WTC11 (cell line): Measurements from ENCODE around the gene PTPRG. TPM values are rescaled to one million over a fixed set of nuclear protein-coding genes. Genes with fewer than 3 reads are reported as not detected.

Experiments used
- ATAC-seq: fragments of 200-7000 bp; cut with Tn5 transposase; 2 replicates; pipeline ENCODE4 v1.10.0; 2021; ENCODE audit warnings: mild to moderate bottlenecking, moderate library complexity
- CTCF ChIA-PET: fragments of 300-600 bp; sonication (Branson Sonifier 250); formaldehyde crosslinking; loops from one replicate; lab custom pipeline; 2021; ENCODE audit warnings: antibody characterized with exemption; lab: Charles Lee
- POLR2A ChIA-PET: fragments of 350-600 bp; sonication (Branson Sonifier 250); formaldehyde crosslinking; loops from one replicate; lab custom pipeline; 2021; ENCODE audit warnings: antibody characterized with exemption; lab: Charles Lee
- DNase-seq: peaks from one replicate; pipeline ENCODE4 v3.0.0; 2021; ENCODE audit warnings: low spot score
- H3K27ac Mint-ChIP-seq: 2 replicates; pipeline ENCODE4 v1.8.0; 2021; ENCODE audit warnings: mixed read lengths
- H3K27me3 Mint-ChIP-seq: 2 replicates; pipeline ENCODE4 v1.8.0; 2021; ENCODE audit warnings: low read depth, mild to moderate bottlenecking, moderate library complexity, mixed read lengths
- H3K36me3 Mint-ChIP-seq: 2 replicates; pipeline ENCODE4 v1.8.0; 2021; ENCODE audit warnings: mixed read lengths
- H3K4me1 Mint-ChIP-seq: 2 replicates; pipeline ENCODE4 v1.8.0; 2022; ENCODE audit warnings: mixed read lengths
- H3K4me3 Mint-ChIP-seq: 2 replicates; pipeline ENCODE4 v1.8.0; 2021; ENCODE audit warnings: mild to moderate bottlenecking, moderate library complexity, mixed read lengths
- H3K9me3 Mint-ChIP-seq: 2 replicates; pipeline ENCODE4 v1.8.0; 2021; ENCODE audit warnings: mixed read lengths
- AFF4 ChIP-seq: sonication (generic); formaldehyde crosslinking; IDR thresholded peaks from 2 replicates; pipeline ENCODE4 v1.8.1; 2023; ENCODE audit warnings: mild to moderate bottlenecking, missing genetic modification reagents, borderline replicate concordance
- CBFB ChIP-seq: sonication (generic); formaldehyde crosslinking; IDR thresholded peaks from 2 replicates; pipeline ENCODE4 v1.8.1; 2022; ENCODE audit warnings: mild to moderate bottlenecking, low read depth, missing genetic modification reagents
- CREM ChIP-seq: sonication (generic); formaldehyde crosslinking; IDR thresholded peaks from 2 replicates; pipeline ENCODE4 v1.8.1; 2022; ENCODE audit warnings: mild to moderate bottlenecking, missing genetic modification reagents, moderate library complexity
- ELF4 ChIP-seq: sonication (generic); formaldehyde crosslinking; IDR thresholded peaks from 2 replicates; pipeline ENCODE4 v1.8.1; 2022; ENCODE audit warnings: low read depth, mild to moderate bottlenecking, moderate library complexity, missing genetic modification reagents
- EMX1 ChIP-seq: fragments of 250-450 bp; sonication (Bioruptor Pico); IDR thresholded peaks from 2 replicates; pipeline ENCODE4 v1.8.0; 2021; ENCODE audit warnings: mild to moderate bottlenecking
- ESRRA ChIP-seq: sonication (generic); formaldehyde crosslinking; IDR thresholded peaks from 2 replicates; pipeline ENCODE4 v1.8.1; 2022; ENCODE audit warnings: mild to moderate bottlenecking, missing genetic modification reagents, borderline replicate concordance
- FOXK1 ChIP-seq: sonication (generic); formaldehyde crosslinking; IDR thresholded peaks from 2 replicates; pipeline ENCODE4 v1.8.0; 2022; ENCODE audit warnings: mild to moderate bottlenecking, moderate library complexity, missing genetic modification reagents
- HMGXB4 ChIP-seq: sonication (generic); formaldehyde crosslinking; IDR thresholded peaks from 2 replicates; pipeline ENCODE4 v1.8.1; 2023; ENCODE audit warnings: mild to moderate bottlenecking, moderate library complexity, missing genetic modification reagents
- NFATC4 ChIP-seq: fragments of 250-450 bp; sonication (Bioruptor Pico); IDR thresholded peaks from 2 replicates; pipeline ENCODE4 v1.9.0; 2021; ENCODE audit warnings: mild to moderate bottlenecking
- RELA ChIP-seq: sonication (generic); formaldehyde crosslinking; IDR thresholded peaks from 2 replicates; pipeline ENCODE4 v1.8.1; 2022; ENCODE audit warnings: missing genetic modification reagents, mild to moderate bottlenecking, borderline replicate concordance
- SMAD3 ChIP-seq: sonication (generic); formaldehyde crosslinking; IDR thresholded peaks from 2 replicates; pipeline ENCODE4 v1.8.0; 2022; ENCODE audit warnings: missing genetic modification reagents, mild to moderate bottlenecking, borderline replicate concordance
- SMAD4 ChIP-seq: sonication (generic); formaldehyde crosslinking; IDR thresholded peaks from 2 replicates; pipeline ENCODE4 v1.8.0; 2022; ENCODE audit warnings: mild to moderate bottlenecking, missing genetic modification reagents
- USF2 ChIP-seq: sonication (generic); formaldehyde crosslinking; IDR thresholded peaks from 2 replicates; pipeline ENCODE4 v1.8.1; 2023; ENCODE audit warnings: mild to moderate bottlenecking, missing genetic modification reagents, moderate library complexity
- ZNF317 ChIP-seq: sonication (generic); formaldehyde crosslinking; IDR thresholded peaks from 2 replicates; pipeline ENCODE4 v1.8.1; 2023; ENCODE audit warnings: low read depth, mild to moderate bottlenecking, moderate library complexity, missing genetic modification reagents, borderline replicate concordance
- ZNF396 ChIP-seq: fragments of 250-450 bp; sonication (Bioruptor Pico); IDR thresholded peaks from 2 replicates; pipeline ENCODE4 v1.8.0; 2021; ENCODE audit warnings: mild to moderate bottlenecking, moderate library complexity, borderline replicate concordance
- ZNF416 ChIP-seq: fragments of 250-450 bp; sonication (Bioruptor Pico); IDR thresholded peaks from 2 replicates; pipeline ENCODE4 v1.9.0; 2021; ENCODE audit warnings: mild to moderate bottlenecking, inconsistent platforms
- ZNF425 ChIP-seq: fragments of 250-450 bp; sonication (Bioruptor Pico); conservative IDR thresholded peaks from 2 replicates; pipeline ENCODE4 v1.9.0; 2021; ENCODE audit warnings: mild to moderate bottlenecking
- total RNA-seq: library from RNA; stranded (reverse); gene quantifications from 3 replicates; pipeline ENCODE4 v1.2.3, GENCODE V29; 2021
- TF ChIP-seq, protein P1 (sequence below): fragments of 250-450 bp; sonication (Bioruptor Pico); IDR thresholded peaks from 2 replicates; pipeline ENCODE4 v1.9.0; 2021; ENCODE audit warnings: moderate library complexity, mild to moderate bottlenecking, inconsistent platforms, borderline replicate concordance
- TF ChIP-seq, protein P2 (sequence below): sonication (generic); formaldehyde crosslinking; IDR thresholded peaks from 2 replicates; pipeline ENCODE4 v1.8.0; 2022; ENCODE audit warnings: missing genetic modification reagents
- TF ChIP-seq, protein P3 (sequence below): sonication (generic); formaldehyde crosslinking; IDR thresholded peaks from 2 replicates; pipeline ENCODE4 v1.8.0; 2022; ENCODE audit warnings: mild to moderate bottlenecking, missing genetic modification reagents

Gene PTPRG
- total RNA-seq, 1 experiment from 2014 or later = 106 TPM

DNA sequence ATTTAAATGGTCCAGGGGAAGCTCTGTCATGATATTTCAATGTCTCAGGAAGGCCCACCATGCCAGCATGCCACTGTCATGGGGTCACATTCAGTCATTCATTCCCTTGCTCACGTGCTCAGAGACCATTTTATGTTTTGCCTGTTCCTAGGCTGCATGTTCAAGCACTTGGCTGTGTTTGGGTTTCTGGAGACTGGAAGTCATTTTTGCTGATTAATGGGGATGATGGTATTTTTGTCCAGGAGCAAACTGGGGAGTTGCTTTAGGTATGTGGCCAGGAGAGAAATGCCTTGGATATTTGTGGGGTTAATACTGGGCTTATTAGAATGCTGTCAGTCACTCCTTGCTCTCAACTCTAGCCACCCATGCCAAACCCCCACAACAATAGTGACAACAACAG lies 303.5 kb downstream of the PTPRG start:
- ATAC-seq = no peak
- peaks cover 3% of the 10 kb centered on the region; the same call in 1 of the 2 replicates for H3K9me3 Mint-ChIP-seq
- ChIA-PET POLR2A (no interaction called here), CTCF (interaction anchor here (0.5 to 1.6 kb wide), 2 partner anchors 43 to 72 kb away, joined by 4 to 5 read pairs; no protein-coding TSS in a partner anchor)
- peak overlapping the region; percentile 81; the same call in 1 of the 2 replicates for H3K27ac Mint-ChIP-seq
- no peaks in the 10 kb centered on the region for H3K36me3 Mint-ChIP-seq
- H3K4me1 Mint-ChIP-seq = peaks cover 88% of the 10 kb centered on the region
- TF ChIP-seq SMAD3 (CRISPR knock-in tag) (no peak), HMGXB4 (no peak), CREM (CRISPR knock-in tag) (no peak), ZNF317 (CRISPR knock-in tag) (no peak), EMX1 (CRISPR knock-in tag) (no peak), FOXK1 (CRISPR knock-in tag) (no peak), ZNF416 (CRISPR knock-in tag) (no peak)
- TF ChIP-seq, protein P1, sequence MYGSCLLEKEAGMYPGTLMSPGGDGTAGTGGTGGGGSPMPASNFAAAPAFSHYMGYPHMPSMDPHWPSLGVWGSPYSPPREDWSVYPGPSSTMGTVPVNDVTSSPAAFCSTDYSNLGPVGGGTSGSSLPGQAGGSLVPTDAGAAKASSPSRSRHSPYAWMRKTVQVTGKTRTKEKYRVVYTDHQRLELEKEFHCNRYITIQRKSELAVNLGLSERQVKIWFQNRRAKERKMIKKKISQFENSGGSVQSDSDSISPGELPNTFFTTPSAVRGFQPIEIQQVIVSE (CRISPR knock-in tag) = no peak
- TF ChIP-seq, protein P2, sequence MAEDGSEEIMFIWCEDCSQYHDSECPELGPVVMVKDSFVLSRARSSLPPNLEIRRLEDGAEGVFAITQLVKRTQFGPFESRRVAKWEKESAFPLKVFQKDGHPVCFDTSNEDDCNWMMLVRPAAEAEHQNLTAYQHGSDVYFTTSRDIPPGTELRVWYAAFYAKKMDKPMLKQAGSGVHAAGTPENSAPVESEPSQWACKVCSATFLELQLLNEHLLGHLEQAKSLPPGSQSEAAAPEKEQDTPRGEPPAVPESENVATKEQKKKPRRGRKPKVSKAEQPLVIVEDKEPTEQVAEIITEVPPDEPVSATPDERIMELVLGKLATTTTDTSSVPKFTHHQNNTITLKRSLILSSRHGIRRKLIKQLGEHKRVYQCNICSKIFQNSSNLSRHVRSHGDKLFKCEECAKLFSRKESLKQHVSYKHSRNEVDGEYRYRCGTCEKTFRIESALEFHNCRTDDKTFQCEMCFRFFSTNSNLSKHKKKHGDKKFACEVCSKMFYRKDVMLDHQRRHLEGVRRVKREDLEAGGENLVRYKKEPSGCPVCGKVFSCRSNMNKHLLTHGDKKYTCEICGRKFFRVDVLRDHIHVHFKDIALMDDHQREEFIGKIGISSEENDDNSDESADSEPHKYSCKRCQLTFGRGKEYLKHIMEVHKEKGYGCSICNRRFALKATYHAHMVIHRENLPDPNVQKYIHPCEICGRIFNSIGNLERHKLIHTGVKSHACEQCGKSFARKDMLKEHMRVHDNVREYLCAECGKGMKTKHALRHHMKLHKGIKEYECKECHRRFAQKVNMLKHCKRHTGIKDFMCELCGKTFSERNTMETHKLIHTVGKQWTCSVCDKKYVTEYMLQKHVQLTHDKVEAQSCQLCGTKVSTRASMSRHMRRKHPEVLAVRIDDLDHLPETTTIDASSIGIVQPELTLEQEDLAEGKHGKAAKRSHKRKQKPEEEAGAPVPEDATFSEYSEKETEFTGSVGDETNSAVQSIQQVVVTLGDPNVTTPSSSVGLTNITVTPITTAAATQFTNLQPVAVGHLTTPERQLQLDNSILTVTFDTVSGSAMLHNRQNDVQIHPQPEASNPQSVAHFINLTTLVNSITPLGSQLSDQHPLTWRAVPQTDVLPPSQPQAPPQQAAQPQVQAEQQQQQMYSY (CRISPR knock-in tag) = no peak
- H3K4me3 Mint-ChIP-seq = no peak overlapping the region
- H3K27me3 Mint-ChIP-seq = no peaks in the 10 kb centered on the region
- no peak for DNase-seq

- Mint-ChIP-seq H3K36me3 (no peaks in the 10 kb centered on the region), H3K4me3 (no peak overlapping the region), H3K27me3 (no peaks in the 10 kb centered on the region), H3K9me3 (no peaks in the 10 kb centered on the region), H3K27ac (peak overlapping the region; percentile 81; the same call in 1 of the 2 replicates), H3K4me1 (peaks cover 84% of the 10 kb centered on the region)
- ATAC-seq = no peak
- POLR2A ChIA-PET = interaction anchor here (0.6 to 0.7 kb wide), 2 partner anchors 185 to 207 kb away, joined by 4 to 11 read pairs; no protein-coding TSS in a partner anchor
- CTCF ChIA-PET = interaction anchor here (0.6 to 1.6 kb wide), 2 partner anchors 10 to 71 kb away, joined by 3 to 5 read pairs; no protein-coding TSS in a partner anchor
- TF ChIP-seq, protein P3, sequence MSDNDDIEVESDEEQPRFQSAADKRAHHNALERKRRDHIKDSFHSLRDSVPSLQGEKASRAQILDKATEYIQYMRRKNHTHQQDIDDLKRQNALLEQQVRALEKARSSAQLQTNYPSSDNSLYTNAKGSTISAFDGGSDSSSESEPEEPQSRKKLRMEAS (CRISPR knock-in tag) = no peak
- no peak for TF ChIP-seq ELF4 (CRISPR knock-in tag)
- TF ChIP-seq ZNF425 (CRISPR knock-in tag) = no peak
- no peak for TF ChIP-seq ESRRA (CRISPR knock-in tag)
- no peak for TF ChIP-seq AFF4 (CRISPR knock-in tag)
- TF ChIP-seq RELA (CRISPR knock-in tag) = no peak
- TF ChIP-seq ZNF317 (CRISPR knock-in tag) = no peak
- TF ChIP-seq SMAD4 (CRISPR knock-in tag) = no peak
- no peak for TF ChIP-seq USF2 (CRISPR knock-in tag)
- no peak for TF ChIP-seq EMX1 (CRISPR knock-in tag)
- no peak for TF ChIP-seq NFATC4 (CRISPR knock-in tag)
- TF ChIP-seq ZNF396 = no peak
- TF ChIP-seq CBFB (CRISPR knock-in tag) = no peak
- DNase-seq = no peak
These were observed 304.2 kb downstream of the PTPRG start for GRCh38 chr3:61865466-61866152.
